OCI-LY3 (cell line): ENCODE results near the gene FMNL2.

ENCODE experiments used
- CTCF ChIP-seq: fragments of 200-600, 300-600 bp; sonication (generic); IDR thresholded peaks from 2 replicates; pipeline ENCODE4 v1.5.1; 2014; ENCODE audit warnings: antibody characterized with exemption, low read length, low read depth
- EZH2phosphoT487 ChIP-seq: fragments of 200-600 bp; shearing (Covaris generic); IDR thresholded peaks from 2 replicates; pipeline ENCODE4 v1.6.1; 2018; ENCODE audit warnings: antibody characterized with exemption, mixed run types, low read depth

DNA sequence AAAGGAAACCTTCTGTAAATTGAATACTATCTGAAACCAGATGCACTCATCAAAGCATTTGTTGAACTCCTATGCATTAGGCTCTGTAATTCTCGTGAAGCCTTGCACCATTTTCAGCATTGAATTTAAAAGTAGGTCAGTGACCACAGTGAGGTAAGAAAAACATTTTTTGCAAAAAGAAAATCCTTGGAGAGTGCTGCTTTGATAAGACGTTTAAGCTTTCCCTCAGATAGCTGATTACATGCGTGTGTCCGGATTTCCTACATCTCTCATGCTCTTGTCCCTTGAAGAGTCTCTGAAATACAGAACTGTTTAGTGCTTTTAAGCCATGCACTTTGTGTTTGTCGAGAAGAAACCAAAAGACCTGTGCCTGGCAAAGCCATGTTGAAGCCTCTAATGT is 113.6 kb downstream of the FMNL2 start:
- no peak for TF ChIP-seq CTCF
- TF ChIP-seq EZH2phosphoT487, result no peak
